Ishikawa (cell line): ENCODE results near the gene ATF2.

Experiments used
- CEBPB ChIP-seq: IDR thresholded peaks from 2 replicates; pipeline ENCODE4 v1.6.1; 2012
- CREB1 ChIP-seq: IDR thresholded peaks from 2 replicates; pipeline ENCODE4 v1.6.1; 2012; ENCODE audit warnings: low read depth
- EP300 ChIP-seq: IDR thresholded peaks from 2 replicates; pipeline ENCODE4 v1.6.1; 2012; ENCODE audit warnings: borderline replicate concordance
- FOXM1 ChIP-seq: IDR thresholded peaks from 2 replicates; pipeline ENCODE4 v1.6.1; 2012; ENCODE audit warnings: low read depth, borderline replicate concordance
- RAD21 ChIP-seq: IDR thresholded peaks from 2 replicates; pipeline ENCODE4 v1.6.1; 2012; ENCODE audit warnings: low read depth
- TAF1 ChIP-seq: IDR thresholded peaks from 2 replicates; pipeline ENCODE4 v1.6.1; 2012; ENCODE audit warnings: low read depth, mild to moderate bottlenecking
- TCF12 ChIP-seq: IDR thresholded peaks from 2 replicates; pipeline ENCODE4 v1.6.1; 2012; ENCODE audit warnings: low read depth
- YY1 ChIP-seq: IDR thresholded peaks from 2 replicates; pipeline ENCODE4 v1.6.1; 2012; ENCODE audit warnings: low read depth
- ZBTB7A ChIP-seq: IDR thresholded peaks from 2 replicates; pipeline ENCODE4 v1.6.1; 2012; ENCODE audit warnings: low read depth
- TF ChIP-seq, protein P1 (sequence below): IDR thresholded peaks from 2 replicates; pipeline ENCODE4 v1.6.1; 2012; ENCODE audit warnings: low read depth, mild to moderate bottlenecking
- TF ChIP-seq, protein P2 (sequence below): IDR thresholded peaks from 2 replicates; pipeline ENCODE4 v1.6.1; 2012

DNA sequence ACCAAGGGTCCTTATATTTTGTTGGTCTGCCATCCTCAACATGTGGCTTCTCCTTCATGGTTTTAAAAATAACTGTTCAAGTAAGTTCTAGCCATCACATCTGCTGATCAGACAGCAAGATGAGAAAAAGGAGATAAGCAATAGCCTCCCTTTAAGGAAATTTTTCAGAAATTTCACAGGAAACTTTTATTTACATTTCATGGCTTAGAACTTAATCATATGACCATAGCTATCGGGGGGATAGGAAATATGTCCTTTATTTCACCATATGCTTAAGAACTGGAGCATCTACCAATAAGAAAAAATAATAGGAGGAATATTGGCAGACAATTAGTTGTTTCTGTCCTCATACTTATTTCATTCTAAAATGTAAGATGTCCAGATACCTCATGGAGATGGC, 16.2 kb downstream of the ATF2 start:
- TF ChIP-seq ZBTB7A (no peak), CEBPB (no peak), CREB1 (no peak), RAD21 (no peak), EP300 (no peak), TCF12 (no peak), FOXM1 (no peak), YY1 (no peak), TAF1 (no peak)
- TF ChIP-seq, protein P1, sequence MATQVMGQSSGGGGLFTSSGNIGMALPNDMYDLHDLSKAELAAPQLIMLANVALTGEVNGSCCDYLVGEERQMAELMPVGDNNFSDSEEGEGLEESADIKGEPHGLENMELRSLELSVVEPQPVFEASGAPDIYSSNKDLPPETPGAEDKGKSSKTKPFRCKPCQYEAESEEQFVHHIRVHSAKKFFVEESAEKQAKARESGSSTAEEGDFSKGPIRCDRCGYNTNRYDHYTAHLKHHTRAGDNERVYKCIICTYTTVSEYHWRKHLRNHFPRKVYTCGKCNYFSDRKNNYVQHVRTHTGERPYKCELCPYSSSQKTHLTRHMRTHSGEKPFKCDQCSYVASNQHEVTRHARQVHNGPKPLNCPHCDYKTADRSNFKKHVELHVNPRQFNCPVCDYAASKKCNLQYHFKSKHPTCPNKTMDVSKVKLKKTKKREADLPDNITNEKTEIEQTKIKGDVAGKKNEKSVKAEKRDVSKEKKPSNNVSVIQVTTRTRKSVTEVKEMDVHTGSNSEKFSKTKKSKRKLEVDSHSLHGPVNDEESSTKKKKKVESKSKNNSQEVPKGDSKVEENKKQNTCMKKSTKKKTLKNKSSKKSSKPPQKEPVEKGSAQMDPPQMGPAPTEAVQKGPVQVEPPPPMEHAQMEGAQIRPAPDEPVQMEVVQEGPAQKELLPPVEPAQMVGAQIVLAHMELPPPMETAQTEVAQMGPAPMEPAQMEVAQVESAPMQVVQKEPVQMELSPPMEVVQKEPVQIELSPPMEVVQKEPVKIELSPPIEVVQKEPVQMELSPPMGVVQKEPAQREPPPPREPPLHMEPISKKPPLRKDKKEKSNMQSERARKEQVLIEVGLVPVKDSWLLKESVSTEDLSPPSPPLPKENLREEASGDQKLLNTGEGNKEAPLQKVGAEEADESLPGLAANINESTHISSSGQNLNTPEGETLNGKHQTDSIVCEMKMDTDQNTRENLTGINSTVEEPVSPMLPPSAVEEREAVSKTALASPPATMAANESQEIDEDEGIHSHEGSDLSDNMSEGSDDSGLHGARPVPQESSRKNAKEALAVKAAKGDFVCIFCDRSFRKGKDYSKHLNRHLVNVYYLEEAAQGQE = no peak
- TF ChIP-seq, protein P2, sequence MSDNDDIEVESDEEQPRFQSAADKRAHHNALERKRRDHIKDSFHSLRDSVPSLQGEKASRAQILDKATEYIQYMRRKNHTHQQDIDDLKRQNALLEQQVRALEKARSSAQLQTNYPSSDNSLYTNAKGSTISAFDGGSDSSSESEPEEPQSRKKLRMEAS = no peak
